Cardiac muscle cell (in vitro differentiated cells and primary cell): Measurements from ENCODE around the gene BAIAP3. TPM values are rescaled to one million over a fixed set of nuclear protein-coding genes. Genes with fewer than 3 reads are reported as not detected.

Source experiments
- DNase-seq, 2 donors: peaks; one replicate each; pipeline versions ENCODE4 v3.0.0 to v3.0.0-alpha.2; 2010 to 2017; ENCODE audit warnings: low read depth in 1 of 2, low spot score in 1 of 2
- H3K27ac ChIP-seq: fragments of 200-600 bp; sonication (generic); 2 replicates; pipeline ENCODE4 v1.5.1; 2016
- H3K27me3 ChIP-seq: fragments of 200-600 bp; sonication (generic); 2 replicates; pipeline ENCODE4 v1.6.0; 2016; ENCODE audit warnings: control low read depth
- H3K36me3 ChIP-seq: fragments of 200-600 bp; sonication (generic); 2 replicates; pipeline ENCODE4 v1.5.1; 2016; ENCODE audit warnings: control low read depth
- H3K4me1 ChIP-seq: fragments of 200-600 bp; sonication (generic); 2 replicates; pipeline ENCODE4 v1.8.1; 2017; ENCODE audit warnings: low read depth, mild to moderate bottlenecking, mixed run types
- H3K4me3 ChIP-seq: fragments of 200-600 bp; sonication (generic); 2 replicates; pipeline ENCODE4 v1.5.1; 2016; ENCODE audit warnings: mild to moderate bottlenecking
- H3K9me3 ChIP-seq: fragments of 200-600 bp; sonication (generic); 2 replicates; pipeline ENCODE4 v1.5.1; 2017; ENCODE audit warnings: low read depth, mild to moderate bottlenecking, control low read depth
- CTCF ChIP-seq: IDR thresholded peaks from 2 replicates; pipeline ENCODE4 v1.5.1; 2012; ENCODE audit warnings: low read depth, mild to moderate bottlenecking, low read length
- polyA plus RNA-seq: library from polyadenylated mRNA; unstranded; fragments of >200 nt; fragmentation: Nextera tagmentation; extraction: Ambion mirVana; gene quantifications from 2 replicates; pipeline ENCODE4 v1.2.1, GENCODE V29; 2016
- total RNA-seq: library from RNA; depleted of rRNA; stranded (reverse); fragments of >200 nt; gene quantifications from 2 replicates; pipeline ENCODE4 v1.2.3, GENCODE V29; 2016

BAIAP3 gene
- total and polyA plus RNA-seq, 2 experiments from 2014 or later: 7.4 to 7.7 TPM

- Histone ChIP-seq H3K27me3 (no peaks in the 10 kb centered on the region), H3K4me3 (no peak overlapping the region), H3K36me3 (peaks cover 25% of the 10 kb centered on the region), H3K27ac (no peak overlapping the region), H3K4me1 (no peaks in the 10 kb centered on the region), H3K9me3 (no peaks in the 10 kb centered on the region)
- no peak for DNase-seq
- no peak for TF ChIP-seq CTCF
Measured at GRCh38 chr16:1366060-1366711, 32.7 kb downstream of the BAIAP3 start.

GRCh38 chr16:1366712-1367299 is 33.4 kb downstream of the BAIAP3 start:
- peaks cover 25% of the 10 kb centered on the region for H3K36me3 ChIP-seq

GRCh38 chr16:1367486-1368174 is 34.2 kb downstream of the BAIAP3 start:
- H3K4me1 ChIP-seq: no peaks in the 10 kb centered on the region
- H3K27me3 ChIP-seq: no peaks in the 10 kb centered on the region
- H3K36me3 ChIP-seq: peaks cover 23% of the 10 kb centered on the region
- no peak overlapping the region for H3K4me3 ChIP-seq
- no peaks in the 10 kb centered on the region for H3K9me3 ChIP-seq
- DNase-seq: no peak
- no peak overlapping the region for H3K27ac ChIP-seq
- no peak for TF ChIP-seq CTCF

More at GRCh38 chr16:1366712-1367299, 33.4 kb downstream of the BAIAP3 start:
- no peak overlapping the region for H3K27ac ChIP-seq
- DNase-seq: no peak
- no peaks in the 10 kb centered on the region for H3K9me3 ChIP-seq
- no peaks in the 10 kb centered on the region for H3K4me1 ChIP-seq
- H3K27me3 ChIP-seq: no peaks in the 10 kb centered on the region
- H3K4me3 ChIP-seq: no peak overlapping the region
- TF ChIP-seq CTCF: no peak

DNA sequence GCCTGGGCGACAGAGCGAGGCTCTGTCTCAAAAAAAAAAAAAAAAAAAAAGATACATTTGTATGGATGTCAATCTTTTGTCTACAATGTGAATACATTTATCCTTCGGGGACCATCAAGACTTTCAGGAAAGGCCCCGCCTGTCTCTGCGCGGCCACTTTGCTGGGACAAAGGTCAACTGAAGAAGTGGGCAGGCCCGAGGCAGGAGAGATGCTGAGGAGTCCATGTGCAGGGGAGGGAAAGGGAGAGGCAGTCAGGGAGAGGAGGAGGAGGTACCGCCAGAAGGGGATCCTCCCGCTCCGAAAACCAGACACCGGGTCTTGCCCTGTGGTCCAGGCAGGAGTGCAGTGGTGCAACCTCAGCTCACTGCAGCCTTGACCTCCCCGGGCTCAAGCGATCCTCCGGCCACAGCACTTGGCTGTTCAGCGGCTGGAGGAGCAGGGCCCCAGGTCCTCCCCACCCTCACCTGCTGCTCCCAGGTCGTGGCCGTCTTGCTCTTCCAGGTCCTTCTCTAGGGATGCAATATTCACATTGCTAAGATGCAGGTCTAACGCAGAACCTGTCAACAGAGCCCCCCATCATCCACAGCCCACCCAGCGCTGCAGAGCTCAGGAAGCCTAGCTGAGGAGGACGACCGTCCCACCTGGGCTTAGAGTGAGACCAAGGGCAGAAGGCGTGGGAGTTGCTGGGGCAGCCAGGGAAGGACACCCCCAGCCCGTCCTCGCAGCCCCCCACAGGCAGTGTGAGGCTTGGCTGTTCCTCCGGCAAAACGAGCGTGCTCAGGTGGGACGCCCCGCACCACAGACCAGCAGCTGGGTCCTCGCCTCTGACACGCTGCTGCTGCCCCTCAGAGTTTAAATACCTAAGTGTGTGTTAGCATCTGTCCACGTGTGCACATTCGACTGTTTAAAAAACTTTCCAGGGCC is 37.9 kb downstream of the BAIAP3 start:
- no peak for TF ChIP-seq CTCF
- no peaks in the 10 kb centered on the region for H3K36me3 ChIP-seq
- no peak overlapping the region for H3K4me3 ChIP-seq
- no peak overlapping the region for H3K27ac ChIP-seq
- no peaks in the 10 kb centered on the region for H3K27me3 ChIP-seq
- H3K4me1 ChIP-seq: no peaks in the 10 kb centered on the region
- no peaks in the 10 kb centered on the region for H3K9me3 ChIP-seq
- DNase-seq: no peak

GRCh38 chr16:1372292-1372950 is 39.0 kb downstream of the BAIAP3 start:
- Histone ChIP-seq H3K9me3 (no peaks in the 10 kb centered on the region), H3K4me1 (no peaks in the 10 kb centered on the region), H3K27ac (no peak overlapping the region), H3K27me3 (no peaks in the 10 kb centered on the region), H3K36me3 (no peaks in the 10 kb centered on the region), H3K4me3 (no peak overlapping the region)
- DNase-seq: no peak
- no peak for TF ChIP-seq CTCF
